Measurements from ENCODE around the gene GPC6. TPM values are rescaled to one million over a fixed set of nuclear protein-coding genes. Genes with fewer than 3 reads are reported as not detected.

Gene GPC6
- polyA plus RNA-seq, 1 donor from 2014 or later: 9.0 TPM

- H3F3A ChIP-seq (ENCODE audit: insufficient read depth, low read length, poor library complexity, severe bottlenecking): peaks cover 3% of the 10 kb centered on the region
- peaks cover 9% of the 10 kb centered on the region for H3K79me2 ChIP-seq (replicated peaks; ENCODE audit: insufficient read depth, low read length)
- H4K20me1 ChIP-seq (ENCODE audit: insufficient read depth): no peaks in the 10 kb centered on the region
- H3K4me3 ChIP-seq (ENCODE audit: low read length): no peak overlapping the region
- H3K36me3 ChIP-seq (ENCODE audit: insufficient read depth, low read length): no peaks in the 10 kb centered on the region
- TF ChIP-seq TAF1 (IDR thresholded peaks at IDR 0.05; ENCODE audit: low read depth): no peak
- no peak for TF ChIP-seq EZH2 (IDR thresholded peaks at IDR 0.05; ENCODE audit: borderline replicate concordance, insufficient read depth, low read length, poor library complexity, severe bottlenecking)
- TF ChIP-seq, protein P1, sequence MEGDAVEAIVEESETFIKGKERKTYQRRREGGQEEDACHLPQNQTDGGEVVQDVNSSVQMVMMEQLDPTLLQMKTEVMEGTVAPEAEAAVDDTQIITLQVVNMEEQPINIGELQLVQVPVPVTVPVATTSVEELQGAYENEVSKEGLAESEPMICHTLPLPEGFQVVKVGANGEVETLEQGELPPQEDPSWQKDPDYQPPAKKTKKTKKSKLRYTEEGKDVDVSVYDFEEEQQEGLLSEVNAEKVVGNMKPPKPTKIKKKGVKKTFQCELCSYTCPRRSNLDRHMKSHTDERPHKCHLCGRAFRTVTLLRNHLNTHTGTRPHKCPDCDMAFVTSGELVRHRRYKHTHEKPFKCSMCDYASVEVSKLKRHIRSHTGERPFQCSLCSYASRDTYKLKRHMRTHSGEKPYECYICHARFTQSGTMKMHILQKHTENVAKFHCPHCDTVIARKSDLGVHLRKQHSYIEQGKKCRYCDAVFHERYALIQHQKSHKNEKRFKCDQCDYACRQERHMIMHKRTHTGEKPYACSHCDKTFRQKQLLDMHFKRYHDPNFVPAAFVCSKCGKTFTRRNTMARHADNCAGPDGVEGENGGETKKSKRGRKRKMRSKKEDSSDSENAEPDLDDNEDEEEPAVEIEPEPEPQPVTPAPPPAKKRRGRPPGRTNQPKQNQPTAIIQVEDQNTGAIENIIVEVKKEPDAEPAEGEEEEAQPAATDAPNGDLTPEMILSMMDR (IDR thresholded peaks at IDR 0.05; ENCODE audit: poor library complexity, severe bottlenecking): no peak
- TF ChIP-seq POLR2AphosphoS5 (IDR thresholded peaks at IDR 0.05): no peak
- no peak for TF ChIP-seq RAD21 (conservative IDR thresholded peaks at IDR 0.05)
- no peak for TF ChIP-seq REST (IDR thresholded peaks at IDR 0.05; ENCODE audit: borderline replicate concordance)
- no peak for TF ChIP-seq EP300 (conservative IDR thresholded peaks at IDR 0.05; ENCODE audit: poor library complexity, severe bottlenecking)
- TF ChIP-seq SMC3 (conservative IDR thresholded peaks at IDR 0.05; ENCODE audit: poor library complexity): no peak
- TF ChIP-seq MXI1 (conservative IDR thresholded peaks at IDR 0.05; ENCODE audit: poor library complexity, severe bottlenecking): no peak
- H2AFZ ChIP-seq (ENCODE audit: low read depth, low read length): no peak overlapping the region
- no peak overlapping the region for H3K9ac ChIP-seq (ENCODE audit: low read length)
- no peak overlapping the region for H3K4me2 ChIP-seq (ENCODE audit: low read length)
- no peaks in the 10 kb centered on the region for H3K27me3 ChIP-seq (ENCODE audit: insufficient read depth, low read depth, low read length)
- H3K9me2 ChIP-seq (ENCODE audit: insufficient read depth, low read length): no peaks in the 10 kb centered on the region
- peaks cover 3% of the 10 kb centered on the region for H3K9me3 ChIP-seq (ENCODE audit: low read length)
- no peak overlapping the region for H3K27ac ChIP-seq (ENCODE audit: low read length)
Observed at GRCh38 chr13:93343097-93343496, 116.5 kb downstream of the GPC6 start.

DNA sequence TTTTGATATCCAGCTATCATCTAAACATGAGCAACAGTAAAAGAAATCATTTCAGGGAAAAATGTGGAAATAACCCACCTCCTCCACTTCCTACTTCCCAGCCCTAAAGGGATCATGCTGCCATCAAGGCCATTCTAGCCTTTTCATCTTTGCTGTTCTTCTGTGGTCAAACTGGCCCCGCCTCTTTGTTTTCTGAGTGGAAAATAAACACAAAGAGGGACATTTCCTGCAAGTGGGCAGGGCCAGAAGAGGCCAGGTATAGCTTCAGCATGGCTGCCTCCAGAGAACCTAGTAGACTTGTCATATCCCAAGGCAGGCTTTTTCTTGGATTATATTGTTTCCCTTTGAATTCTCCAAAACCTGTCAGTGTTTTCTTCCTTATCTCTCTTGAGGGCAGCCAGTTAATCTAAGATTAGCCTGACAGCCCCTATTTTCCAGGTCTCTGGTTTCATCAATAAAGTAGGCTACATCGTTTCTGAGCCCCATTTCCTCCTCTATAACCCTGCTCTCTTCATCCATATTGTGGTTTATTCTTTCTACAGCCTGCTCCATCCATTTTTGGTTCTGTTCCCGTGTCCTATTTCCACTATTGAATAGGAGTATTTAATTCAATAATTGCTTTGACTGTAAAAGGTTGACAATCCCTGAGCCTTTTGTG, 117.6 kb downstream of the GPC6 start:
- Histone ChIP-seq H4K20me1 (ENCODE audit: insufficient read depth) (no peaks in the 10 kb centered on the region), H3K27me3 (ENCODE audit: insufficient read depth, low read depth, low read length) (no peaks in the 10 kb centered on the region), H3K9me3 (ENCODE audit: low read length) (peaks cover 3% of the 10 kb centered on the region), H3K4me2 (ENCODE audit: low read length) (no peak overlapping the region), H3K4me3 (ENCODE audit: low read length) (no peak overlapping the region), H3K9me2 (ENCODE audit: insufficient read depth, low read length) (no peaks in the 10 kb centered on the region), H3K9ac (ENCODE audit: low read length) (no peak overlapping the region), H3K79me2 (replicated peaks; ENCODE audit: insufficient read depth, low read length) (peaks cover 5% of the 10 kb centered on the region), H2AFZ (ENCODE audit: low read depth, low read length) (no peak overlapping the region), H3K36me3 (ENCODE audit: insufficient read depth, low read length) (no peaks in the 10 kb centered on the region), H3K27ac (ENCODE audit: low read length) (no peak overlapping the region), H3F3A (ENCODE audit: insufficient read depth, low read length, poor library complexity, severe bottlenecking) (peaks cover 3% of the 10 kb centered on the region)
- TF ChIP-seq REST (IDR thresholded peaks at IDR 0.05; ENCODE audit: borderline replicate concordance) (no peak), POLR2AphosphoS5 (IDR thresholded peaks at IDR 0.05) (no peak), TAF1 (IDR thresholded peaks at IDR 0.05; ENCODE audit: low read depth) (no peak), EZH2 (IDR thresholded peaks at IDR 0.05; ENCODE audit: borderline replicate concordance, insufficient read depth, low read length, poor library complexity, severe bottlenecking) (no peak), RAD21 (conservative IDR thresholded peaks at IDR 0.05) (no peak), EP300 (conservative IDR thresholded peaks at IDR 0.05; ENCODE audit: poor library complexity, severe bottlenecking) (no peak), SMC3 (conservative IDR thresholded peaks at IDR 0.05; ENCODE audit: poor library complexity) (no peak), MXI1 (conservative IDR thresholded peaks at IDR 0.05; ENCODE audit: poor library complexity, severe bottlenecking) (no peak)
- TF ChIP-seq, protein P1 (IDR thresholded peaks at IDR 0.05; ENCODE audit: poor library complexity, severe bottlenecking): no peak

Data from neural cell (in vitro differentiated cells).